IPS-18a (cell line): Measurements from ENCODE around the gene TOLLIP.
"Not testable (repeated sequence)": the region's sequence is repeated elsewhere in the genome, so short reads cannot be mapped to it uniquely, and the experiment has no call there.

Experiments
- H3K27ac ChIP-seq: one replicate; pipeline ENCODE4 v1.5.1; 2013; ENCODE audit warnings: low read length
- H3K27me3 ChIP-seq: one replicate; pipeline ENCODE4 v1.6.1; 2013; ENCODE audit warnings: mild to moderate bottlenecking, low read length; ENCODE audit not compliant: control insufficient read depth, insufficient read depth
- H3K36me3 ChIP-seq: one replicate; pipeline ENCODE4 v1.6.1; 2013; ENCODE audit warnings: low read depth, low read length; ENCODE audit not compliant: control insufficient read depth
- H3K4me1 ChIP-seq: one replicate; pipeline ENCODE4 v1.6.1; 2013; ENCODE audit warnings: low read depth, low read length; ENCODE audit not compliant: control insufficient read depth
- H3K4me3 ChIP-seq: one replicate; pipeline ENCODE4 v1.5.1; 2013; ENCODE audit warnings: low read length
- H3K9ac ChIP-seq: one replicate; pipeline ENCODE4 v1.6.1; 2013; ENCODE audit warnings: mild to moderate bottlenecking, low read length, moderate library complexity
- H3K9me3 ChIP-seq: one replicate; pipeline ENCODE4 v1.6.1; 2013; ENCODE audit warnings: low read depth, low read length; ENCODE audit not compliant: control insufficient read depth

TOLLIP gene

GRCh38 chr11:1349327-1350041 is 40.1 kb upstream of the TOLLIP start:
- Histone ChIP-seq H3K9me3 (no peaks in the 10 kb centered on the region), H3K4me3 (no peak overlapping the region), H3K4me1 (peaks cover 3% of the 10 kb centered on the region), H3K27ac (no peak overlapping the region), H3K36me3 (no peaks in the 10 kb centered on the region), H3K27me3 (no peaks in the 10 kb centered on the region), H3K9ac (no peak overlapping the region)

- Histone ChIP-seq H3K27me3 (no peaks in the 10 kb centered on the region), H3K9me3 (no peaks in the 10 kb centered on the region), H3K27ac (no peak overlapping the region), H3K36me3 (no peaks in the 10 kb centered on the region), H3K9ac (no peak overlapping the region), H3K4me1 (peaks cover 3% of the 10 kb centered on the region), H3K4me3 (no peak overlapping the region)
These were observed 39.4 kb upstream of the TOLLIP start for GRCh38 chr11:1348796-1349326.

- Histone ChIP-seq H3K4me3 (no peak overlapping the region), H3K4me1 (peaks cover 3% of the 10 kb centered on the region), H3K36me3 (no peaks in the 10 kb centered on the region), H3K27me3 (no peaks in the 10 kb centered on the region), H3K27ac (no peak overlapping the region), H3K9me3 (no peaks in the 10 kb centered on the region), H3K9ac (no peak overlapping the region)
These were observed 38.8 kb upstream of the TOLLIP start for GRCh38 chr11:1348146-1348795.

- not testable (repeated sequence) for H3K27ac ChIP-seq, H3K4me3 ChIP-seq, H3K27me3 ChIP-seq, H3K4me1 ChIP-seq, H3K36me3 ChIP-seq, H3K9me3 ChIP-seq, H3K9ac ChIP-seq
These were observed 38.1 kb upstream of the TOLLIP start for GRCh38 chr11:1347411-1347999.

GRCh38 chr11:1346669-1347390 is 37.4 kb upstream of the TOLLIP start:
- no peak overlapping the region for H3K4me3 ChIP-seq
- H3K9ac ChIP-seq, result no peak overlapping the region
- peaks cover 3% of the 10 kb centered on the region for H3K4me1 ChIP-seq

GRCh38 chr11:1345737-1346513 is 36.5 kb upstream of the TOLLIP start:
- Histone ChIP-seq H3K9ac (no peak overlapping the region), H3K36me3 (no peaks in the 10 kb centered on the region), H3K27me3 (no peaks in the 10 kb centered on the region), H3K27ac (no peak overlapping the region), H3K4me1 (no peaks in the 10 kb centered on the region), H3K4me3 (no peak overlapping the region), H3K9me3 (no peaks in the 10 kb centered on the region)

More at GRCh38 chr11:1346669-1347390, 37.4 kb upstream of the TOLLIP start:
- Histone ChIP-seq H3K27me3 (no peaks in the 10 kb centered on the region), H3K36me3 (no peaks in the 10 kb centered on the region), H3K27ac (no peak overlapping the region), H3K9me3 (no peaks in the 10 kb centered on the region)

- Histone ChIP-seq H3K4me3 (no peak overlapping the region), H3K9ac (no peak overlapping the region), H3K9me3 (no peaks in the 10 kb centered on the region), H3K27me3 (peaks cover 8% of the 10 kb centered on the region), H3K4me1 (no peaks in the 10 kb centered on the region), H3K27ac (no peak overlapping the region), H3K36me3 (no peaks in the 10 kb centered on the region)
These were observed 34.7 kb upstream of the TOLLIP start for GRCh38 chr11:1344056-1344635.

- no peak overlapping the region for H3K4me3 ChIP-seq
- H3K36me3 ChIP-seq, result no peaks in the 10 kb centered on the region
- H3K9me3 ChIP-seq, result no peaks in the 10 kb centered on the region
- no peak overlapping the region for H3K27ac ChIP-seq
- H3K4me1 ChIP-seq, result no peaks in the 10 kb centered on the region
- H3K9ac ChIP-seq, result no peak overlapping the region
- peaks cover 14% of the 10 kb centered on the region for H3K27me3 ChIP-seq
These were observed 34.1 kb upstream of the TOLLIP start for GRCh38 chr11:1343391-1344055.

- no peaks in the 10 kb centered on the region for H3K4me1 ChIP-seq
- peaks cover 20% of the 10 kb centered on the region for H3K27me3 ChIP-seq
- H3K4me3 ChIP-seq, result no peak overlapping the region
- no peaks in the 10 kb centered on the region for H3K36me3 ChIP-seq
- H3K27ac ChIP-seq, result no peak overlapping the region
- no peaks in the 10 kb centered on the region for H3K9me3 ChIP-seq
- no peak overlapping the region for H3K9ac ChIP-seq
These were observed 33.5 kb upstream of the TOLLIP start for GRCh38 chr11:1342946-1343345.

GRCh38 chr11:1341928-1342524 is 32.6 kb upstream of the TOLLIP start:
- no peak overlapping the region for H3K27ac ChIP-seq
- H3K36me3 ChIP-seq, result no peaks in the 10 kb centered on the region
- H3K4me3 ChIP-seq, result no peak overlapping the region
- H3K27me3 ChIP-seq, result peaks cover 29% of the 10 kb centered on the region
- H3K9ac ChIP-seq, result no peak overlapping the region
- no peaks in the 10 kb centered on the region for H3K9me3 ChIP-seq
- H3K4me1 ChIP-seq, result no peaks in the 10 kb centered on the region
